SK-N-SH (cell line): Measurements from ENCODE around the gene IQCN. TPM values are rescaled to one million over a fixed set of nuclear protein-coding genes. Genes with fewer than 3 reads are reported as not detected.

Experiments
- CTCF ChIA-PET: fragments of 300-600, 350-600 bp; formaldehyde crosslinking; extraction: SDS; loops from one replicate; lab custom pipeline; 2021; lab: Yijun Ruan, JAX
- POLR2A ChIA-PET: fragments of 350-600 bp; sonication (Branson Sonifier 250); formaldehyde crosslinking; extraction: SDS; loops from one replicate; lab custom pipeline; 2020; ENCODE audit warnings: antibody characterized with exemption, inconsistent platforms; lab: Yijun Ruan, JAX
- DNase-seq: peaks from one replicate; pipeline ENCODE4 v3.0.0; 2012
- H2AFZ ChIP-seq: fragments of 200-600 bp; sonication (generic); 2 replicates; pipeline ENCODE4 v1.8.1; 2016; ENCODE audit warnings: antibody characterized with exemption, mild to moderate bottlenecking, low read depth
- H3F3A ChIP-seq: fragments of 200-600 bp; sonication (generic); replicated peaks from 2 replicates; pipeline ENCODE3; 2016; ENCODE audit warnings: antibody characterized with exemption, mild to moderate bottlenecking; ENCODE audit not compliant: insufficient read depth
- H3K27ac ChIP-seq, 2 experiments: fragments of 200-500 bp in 1 of 2; fragments of 200-600 bp in 1 of 2; sonication (Bioruptor generic) in 1 of 2; sonication (generic), shearing (Covaris generic) in 1 of 2; 2 replicates each; pipeline versions ENCODE4 v1.5.1 to v1.6.1; 2014 to 2016; ENCODE audit warnings: low read depth in 2 of 2, inconsistent platforms in 1 of 2, low read length in 1 of 2, mild to moderate bottlenecking in 1 of 2, mixed read lengths in 1 of 2
- H3K27me3 ChIP-seq: fragments of 200-600 bp; sonication (generic), shearing (Covaris generic); 2 replicates; pipeline ENCODE4 v1.6.1; 2016; ENCODE audit warnings: mixed run types; ENCODE audit not compliant: insufficient read depth
- H3K36me3 ChIP-seq, 2 experiments: fragments of 200-500 bp in 1 of 2; fragments of 200-600 bp in 1 of 2; sonication (Bioruptor generic) in 1 of 2; sonication (generic) in 1 of 2; replicated peaks in 1 of 2; 2 replicates each; pipeline versions ENCODE3 to v1.5.1; 2014 to 2016; ENCODE audit warnings: low read length in 1 of 2, mild to moderate bottlenecking in 1 of 2; ENCODE audit not compliant: insufficient read depth in 2 of 2, control insufficient read depth in 1 of 2
- H3K4me1 ChIP-seq, 2 experiments: fragments of 200-500 bp in 1 of 2; fragments of 200-600 bp in 1 of 2; sonication (Bioruptor generic) in 1 of 2; sonication (generic), shearing (Covaris generic) in 1 of 2; 2 replicates each; pipeline versions ENCODE4 v1.5.1 to v1.6.1; 2014 to 2016; ENCODE audit warnings: low read depth in 1 of 2, low read length in 1 of 2, mixed run types in 1 of 2; ENCODE audit not compliant: insufficient read depth in 2 of 2, control insufficient read depth in 1 of 2
- H3K4me2 ChIP-seq: fragments of 200-600 bp; sonication (generic), shearing (Covaris generic); 2 replicates; pipeline ENCODE4 v1.6.1; 2017; ENCODE audit warnings: mixed run types
- H3K4me3 ChIP-seq, 2 experiments: fragments of 200-500 bp in 1 of 2; fragments of 200-600 bp in 1 of 2; sonication (Bioruptor generic) in 1 of 2; sonication (generic), shearing (Covaris generic) in 1 of 2; 2 replicates each; pipeline versions ENCODE4 v1.5.1 to v1.8.1; 2014 to 2016; ENCODE audit warnings: low read depth in 2 of 2, inconsistent platforms in 1 of 2, low read length in 1 of 2, mild to moderate bottlenecking in 1 of 2, mixed read lengths in 1 of 2, moderate library complexity in 1 of 2
- H3K79me2 ChIP-seq: fragments of 200-600 bp; sonication (generic); 2 replicates; pipeline ENCODE4 v1.8.1; 2017; ENCODE audit warnings: mild to moderate bottlenecking; ENCODE audit not compliant: insufficient read depth
- H3K9ac ChIP-seq: fragments of 200-600 bp; sonication (generic); 2 replicates; pipeline ENCODE4 v1.6.1; 2017; ENCODE audit warnings: mixed run types
- H3K9me2 ChIP-seq: fragments of 200-600 bp; sonication (generic); 2 replicates; pipeline ENCODE4 v1.6.1; 2017; ENCODE audit warnings: mixed run types
- H3K9me3 ChIP-seq: fragments of 200-600 bp; sonication (generic); 2 replicates; pipeline ENCODE4 v1.6.1; 2017; ENCODE audit warnings: mixed run types, mild to moderate bottlenecking, moderate library complexity
- H4K20me1 ChIP-seq: fragments of 200-600 bp; sonication (generic); 2 replicates; pipeline ENCODE4 v1.6.1; 2017; ENCODE audit warnings: mild to moderate bottlenecking, mixed run types; ENCODE audit not compliant: insufficient read depth
- CHD2 ChIP-seq: fragments of 150-350 bp; IDR thresholded peaks from 2 replicates; pipeline ENCODE4 v1.6.1; 2018; ENCODE audit warnings: low read length; ENCODE audit not compliant: partially characterized antibody
- ELF1 ChIP-seq: IDR thresholded peaks from 2 replicates; pipeline ENCODE4 v1.4.0; 2012
- FOXJ3 ChIP-seq: sonication (generic); formaldehyde crosslinking; IDR thresholded peaks from 2 replicates; pipeline ENCODE4 v1.5.1; 2020; ENCODE audit warnings: mild to moderate bottlenecking, missing genetic modification reagents
- FOXM1 ChIP-seq: IDR thresholded peaks from 2 replicates; pipeline ENCODE4 v1.4.0; 2012; ENCODE audit warnings: low read depth, mild to moderate bottlenecking
- JUND ChIP-seq: IDR thresholded peaks from 2 replicates; pipeline ENCODE4 v1.4.0; 2012
- MEF2A ChIP-seq: IDR thresholded peaks from 2 replicates; pipeline ENCODE4 v1.4.0; 2012; ENCODE audit warnings: low read depth, borderline replicate concordance
- MXI1 ChIP-seq: IDR thresholded peaks from 2 replicates; pipeline ENCODE4 v1.6.1; 2012; ENCODE audit warnings: mild to moderate bottlenecking, low read depth, low read length, improper control_type of control experiment
- NFIC ChIP-seq: IDR thresholded peaks from 2 replicates; pipeline ENCODE4 v1.4.0; 2012; ENCODE audit warnings: borderline replicate concordance
- RCOR1 ChIP-seq: fragments of 150-350 bp; IDR thresholded peaks from 2 replicates; pipeline ENCODE4 v1.6.1; 2017; ENCODE audit warnings: antibody characterized with exemption, low read length
- REST ChIP-seq: IDR thresholded peaks from 2 replicates; pipeline ENCODE4 v1.6.1; 2012; ENCODE audit warnings: mild to moderate bottlenecking, low read depth, low read length, moderate library complexity
- RFX5 ChIP-seq: IDR thresholded peaks from 2 replicates; pipeline ENCODE4 v1.6.1; 2012; ENCODE audit warnings: mild to moderate bottlenecking, improper control_type of control experiment, low read length
- RXRA ChIP-seq: IDR thresholded peaks from 2 replicates; pipeline ENCODE4 v1.4.0; 2012; ENCODE audit warnings: low read depth, mild to moderate bottlenecking, borderline replicate concordance
- SIN3A ChIP-seq: IDR thresholded peaks from 2 replicates; pipeline ENCODE4 v1.6.1; 2012; ENCODE audit warnings: low read depth, mild to moderate bottlenecking, low read length, moderate library complexity, borderline replicate concordance
- TAF1 ChIP-seq: IDR thresholded peaks from 2 replicates; pipeline ENCODE4 v1.6.1; 2012; ENCODE audit warnings: low read depth, mild to moderate bottlenecking, low read length, moderate library complexity, borderline replicate concordance
- TCF12 ChIP-seq: IDR thresholded peaks from 2 replicates; pipeline ENCODE4 v1.4.0; 2012
- YY1 ChIP-seq: IDR thresholded peaks from 2 replicates; pipeline ENCODE4 v1.4.0; 2012; ENCODE audit warnings: low read depth, mild to moderate bottlenecking
- WGBS: methylation state at CpG from one replicate; pipeline ENCODE4 v1.1.6; 2017; ENCODE audit warnings: low lambda C conversion rate; 5-methylcytosine and 5-hydroxymethylcytosine counted together
- polyA plus RNA-seq, 3 experiments: library from polyadenylated mRNA; depleted of rRNA; stranded (reverse); fragments of >200 nt; gene quantifications; 2 replicates each; pipeline ENCODE4 v1.2.3, GENCODE V29; 2012
- TF ChIP-seq, protein P1 (sequence below): IDR thresholded peaks from 2 replicates; pipeline ENCODE4; 2012
- TF ChIP-seq, protein P2 (sequence below): IDR thresholded peaks from 2 replicates; pipeline ENCODE4 v1.4.0; 2012; ENCODE audit warnings: low read depth, borderline replicate concordance
- TF ChIP-seq, protein P3 (sequence below): IDR thresholded peaks from 2 replicates; pipeline ENCODE4 v1.4.0; 2012; ENCODE audit warnings: low read depth, borderline replicate concordance

IQCN gene
- polyA plus RNA-seq, 1 of the 3 experiments (the other 2 are of a cell fraction): 2.5 TPM

DNA sequence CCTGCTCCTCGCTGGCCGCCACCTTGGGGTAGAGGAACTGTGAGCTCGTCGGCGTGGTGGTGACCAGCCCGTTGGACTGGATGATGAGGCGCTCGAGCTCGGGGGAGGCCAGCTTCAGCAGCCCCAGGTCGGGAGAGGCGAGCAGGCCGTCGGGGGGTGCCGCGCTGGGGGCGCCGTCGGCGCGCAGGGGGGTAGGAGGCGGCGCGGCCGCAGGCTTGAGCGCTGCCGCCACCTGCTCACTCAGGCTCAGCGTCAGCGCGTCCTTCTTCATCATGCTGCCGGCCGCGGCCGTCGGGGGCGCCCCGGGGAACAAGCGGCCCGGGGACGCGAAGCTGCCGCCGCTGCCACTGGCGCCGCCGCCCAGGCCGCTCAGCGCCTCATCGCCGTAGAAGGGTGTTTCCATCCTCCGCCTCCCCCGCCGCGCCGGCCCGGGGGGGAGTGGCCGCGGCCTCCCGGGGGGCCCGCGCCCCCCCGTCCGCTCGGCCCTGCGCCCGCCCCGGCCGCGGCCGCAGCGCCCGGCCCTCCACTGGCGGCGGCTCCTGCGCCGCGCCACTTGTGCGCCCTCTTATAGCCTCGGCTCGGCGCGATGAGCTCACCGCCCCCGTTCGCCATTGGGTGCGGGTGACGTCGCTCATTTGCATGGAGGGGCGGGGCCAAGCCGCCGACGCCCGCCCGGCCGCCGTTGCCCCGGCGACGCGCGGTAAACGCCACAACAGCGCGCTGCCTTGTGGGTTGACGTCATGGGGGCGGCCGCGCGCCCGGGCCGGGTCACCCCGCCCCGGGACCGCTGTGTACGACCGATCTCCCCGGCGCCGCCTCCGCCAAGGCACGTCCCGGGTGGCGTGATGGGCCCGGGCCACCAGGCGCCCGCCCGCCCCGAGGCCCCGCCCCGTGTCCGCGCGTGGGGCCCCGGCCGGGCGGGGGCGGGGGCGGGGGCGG, 7.1 kb upstream of the IQCN start, which contains the start of gene JUND (continued):
- TF ChIP-seq FOXJ3 (CRISPR knock-in tag) (no peak; the same call in 1 of the 2 replicates), ELF1 (no peak), RCOR1 (no peak), RXRA (no peak), REST (no peak), MXI1 (peak; percentile 76)
- TF ChIP-seq, protein P1, sequence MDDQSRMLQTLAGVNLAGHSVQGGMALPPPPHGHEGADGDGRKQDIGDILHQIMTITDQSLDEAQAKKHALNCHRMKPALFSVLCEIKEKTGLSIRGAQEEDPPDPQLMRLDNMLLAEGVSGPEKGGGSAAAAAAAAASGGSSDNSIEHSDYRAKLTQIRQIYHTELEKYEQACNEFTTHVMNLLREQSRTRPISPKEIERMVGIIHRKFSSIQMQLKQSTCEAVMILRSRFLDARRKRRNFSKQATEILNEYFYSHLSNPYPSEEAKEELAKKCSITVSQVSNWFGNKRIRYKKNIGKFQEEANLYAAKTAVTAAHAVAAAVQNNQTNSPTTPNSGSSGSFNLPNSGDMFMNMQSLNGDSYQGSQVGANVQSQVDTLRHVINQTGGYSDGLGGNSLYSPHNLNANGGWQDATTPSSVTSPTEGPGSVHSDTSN: peak; percentile 96

DNA sequence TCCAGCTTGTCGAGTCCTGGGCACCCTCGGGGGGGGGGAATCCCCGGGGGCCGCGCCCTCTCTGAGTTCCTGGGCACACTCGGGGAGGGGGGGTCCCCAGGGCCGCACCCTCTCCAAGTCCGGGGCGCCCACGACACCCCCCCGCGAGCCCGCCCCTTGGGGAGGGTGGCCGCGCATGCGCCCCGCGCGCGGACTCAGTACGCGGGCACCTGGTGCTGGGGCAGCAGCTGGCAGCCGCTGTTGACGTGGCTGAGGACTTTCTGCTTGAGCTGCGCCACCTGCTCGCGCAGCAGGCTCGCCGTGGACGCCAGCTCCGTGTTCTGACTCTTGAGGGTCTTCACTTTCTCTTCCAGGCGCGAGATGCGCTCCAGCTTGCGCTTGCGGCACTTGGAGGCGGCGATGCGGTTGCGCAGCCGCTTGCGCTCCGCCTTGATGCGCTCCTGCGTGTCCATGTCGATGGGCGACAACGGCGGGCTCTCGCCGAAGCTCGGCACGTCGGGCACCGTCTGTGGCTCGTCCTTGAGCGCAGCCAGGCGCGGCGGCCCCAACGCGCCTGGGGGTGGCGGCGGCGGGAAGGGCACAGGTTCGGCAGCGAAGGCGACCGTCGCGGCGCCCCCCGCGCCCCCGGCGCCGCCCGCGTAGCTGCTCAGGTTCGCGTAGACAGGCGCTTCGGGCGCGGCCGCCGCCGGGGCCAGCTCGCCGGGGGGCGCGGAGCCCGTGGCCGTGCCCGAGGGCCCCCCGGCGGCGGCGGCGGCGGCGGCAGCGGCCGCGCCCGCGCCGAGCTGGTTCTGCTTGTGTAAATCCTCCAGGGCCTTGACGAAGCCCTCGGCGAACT, 6.2 kb upstream of the IQCN start:
- H4K20me1 ChIP-seq: peaks cover 48% of the 10 kb centered on the region
- H3K27ac ChIP-seq: peak overlapping the region; percentile 94 to 97
- H2AFZ ChIP-seq: no peak overlapping the region
- H3K4me3 ChIP-seq: peak overlapping the region; percentile 74 to 92
- no peaks in the 10 kb centered on the region for H3K9me3 ChIP-seq
- DNase-seq: peak; percentile 85
- peaks cover 24% of the 10 kb centered on the region for H3F3A ChIP-seq
- H3K4me2 ChIP-seq: peak overlapping the region; percentile 93
- H3K4me1 ChIP-seq: peaks cover 12 to 16% of the 10 kb centered on the region in 2 experiments; a peak in 3 of 4 replicates
- WGBS: 3% methylated on average over 10 of the region's 111 CpGs
- H3K36me3 ChIP-seq: peaks cover 4 to 18% of the 10 kb centered on the region in 2 experiments
- ChIA-PET POLR2A (interaction anchor here (0.6 to 6.1 kb wide), 19 partner anchors 12 to 421 kb away, joined by 3 to 112 read pairs (median 5); partner anchors contain the start of genes LSM4, RPL18A and SSBP4), CTCF (interaction anchor here (0.7 to 13.0 kb wide), 27 partner anchors 10 to 262 kb away, joined by 3 to 216 read pairs (median 15); partner anchors contain the start of genes LSM4, MPV17L2, RAB3A and SSBP4)
- H3K9me2 ChIP-seq: no peaks in the 10 kb centered on the region
- peaks cover 56% of the 10 kb centered on the region for H3K79me2 ChIP-seq
- no peaks in the 10 kb centered on the region for H3K27me3 ChIP-seq
- H3K9ac ChIP-seq: peak overlapping the region; percentile 98
- TF ChIP-seq JUND (no peak), RXRA (no peak), NFIC (no peak), YY1 (no peak), MEF2A (no peak), TAF1 (0 out of 2 replicates have a peak, but pooled peaks have one; percentile 20), TCF12 (no peak), SIN3A (peak; percentile 41; the same call in 1 of the 2 replicates), FOXM1 (no peak), RFX5 (no peak), ELF1 (no peak), CHD2 (no peak), MXI1 (0 out of 2 replicates have a peak, but pooled peaks have one; percentile 41)
- TF ChIP-seq, protein P1: no peak
- TF ChIP-seq, protein P2, sequence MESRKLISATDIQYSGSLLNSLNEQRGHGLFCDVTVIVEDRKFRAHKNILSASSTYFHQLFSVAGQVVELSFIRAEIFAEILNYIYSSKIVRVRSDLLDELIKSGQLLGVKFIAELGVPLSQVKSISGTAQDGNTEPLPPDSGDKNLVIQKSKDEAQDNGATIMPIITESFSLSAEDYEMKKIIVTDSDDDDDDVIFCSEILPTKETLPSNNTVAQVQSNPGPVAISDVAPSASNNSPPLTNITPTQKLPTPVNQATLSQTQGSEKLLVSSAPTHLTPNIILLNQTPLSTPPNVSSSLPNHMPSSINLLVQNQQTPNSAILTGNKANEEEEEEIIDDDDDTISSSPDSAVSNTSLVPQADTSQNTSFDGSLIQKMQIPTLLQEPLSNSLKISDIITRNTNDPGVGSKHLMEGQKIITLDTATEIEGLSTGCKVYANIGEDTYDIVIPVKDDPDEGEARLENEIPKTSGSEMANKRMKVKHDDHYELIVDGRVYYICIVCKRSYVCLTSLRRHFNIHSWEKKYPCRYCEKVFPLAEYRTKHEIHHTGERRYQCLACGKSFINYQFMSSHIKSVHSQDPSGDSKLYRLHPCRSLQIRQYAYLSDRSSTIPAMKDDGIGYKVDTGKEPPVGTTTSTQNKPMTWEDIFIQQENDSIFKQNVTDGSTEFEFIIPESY: no peak
- TF ChIP-seq, protein P3, sequence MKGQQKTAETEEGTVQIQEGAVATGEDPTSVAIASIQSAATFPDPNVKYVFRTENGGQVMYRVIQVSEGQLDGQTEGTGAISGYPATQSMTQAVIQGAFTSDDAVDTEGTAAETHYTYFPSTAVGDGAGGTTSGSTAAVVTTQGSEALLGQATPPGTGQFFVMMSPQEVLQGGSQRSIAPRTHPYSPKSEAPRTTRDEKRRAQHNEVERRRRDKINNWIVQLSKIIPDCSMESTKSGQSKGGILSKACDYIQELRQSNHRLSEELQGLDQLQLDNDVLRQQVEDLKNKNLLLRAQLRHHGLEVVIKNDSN: no peak
